ENCODE measurements around the gene TRAPPC8. TPM values are rescaled to one million over a fixed set of nuclear protein-coding genes. Genes with fewer than 3 reads are reported as not detected.

Gene TRAPPC8
- total and polyA plus RNA-seq, 2 of the 13 experiments (the other 11 are each of a cell fraction or from before 2014, with no cell fraction given) = 34.6 to 50.8 TPM

- Histone ChIP-seq H3K27me3 (ENCODE audit: control insufficient read depth in 1 of 2, insufficient read depth in 2 of 2, low read length in 2 of 2) (no peaks in the 10 kb centered on the region), H3K4me2 (ENCODE audit: low read depth, low read length) (no peak overlapping the region), H3K36me3 (replicated peaks in 1 of 2; ENCODE audit: control insufficient read depth in 1 of 2, insufficient read depth in 2 of 2, low read length in 2 of 2) (peaks cover 4 to 53% of the 10 kb centered on the region in 2 experiments; a peak in 4 of 5 replicates), H4K20me1 (ENCODE audit: insufficient read depth, low read length) (no peaks in the 10 kb centered on the region), H3K4me3 (replicated peaks in 1 of 3; ENCODE audit: insufficient read depth in 1 of 3, low read depth in 2 of 3, low read length in 3 of 3) (no peak overlapping the region), H3K4me1 (ENCODE audit: insufficient read depth, low read length) (peaks cover 18% of the 10 kb centered on the region), H3K79me2 (ENCODE audit: insufficient read depth, low read length) (peaks cover 5% of the 10 kb centered on the region), H3K27ac (ENCODE audit: extremely low read length, insufficient read depth, low read length) (no peak overlapping the region), H3K9me3 (ENCODE audit: low read length) (peaks cover 4% of the 10 kb centered on the region; the same call in 1 of the 2 replicates), H3K9ac (ENCODE audit: insufficient read depth, low read depth, low read length) (no peak overlapping the region), H2AFZ (ENCODE audit: low read length) (no peak overlapping the region)
- POLR2A ChIA-PET = no interaction called here
- no TSS peak for BruUV-seq (replicated peaks)
- CTCF ChIA-PET (ENCODE audit: low intra/inter-chr PET ratio, low total read pairs) = no interaction called here
- TF ChIP-seq PLSCR1 (CRISPR knock-in tag; IDR thresholded peaks at IDR 0.05; ENCODE audit: borderline replicate concordance) (no peak), SP1 (IDR thresholded peaks at IDR 0.05) (no peak), SP1 (CRISPR knock-in tag; IDR thresholded peaks at IDR 0.05) (no peak), SAP130 (CRISPR knock-in tag; IDR thresholded peaks at IDR 0.05; ENCODE audit: low read depth) (no peak), PHF20 (CRISPR knock-in tag; IDR thresholded peaks at IDR 0.05) (no peak), ZFP82 (CRISPR knock-in tag; IDR thresholded peaks at IDR 0.05; ENCODE audit: borderline replicate concordance) (no peak), DMTF1 (CRISPR knock-in tag; IDR thresholded peaks at IDR 0.05) (no peak), DNMT3B (CRISPR knock-in tag; conservative IDR thresholded peaks at IDR 0.05) (no peak)
- 100% methylated on average over 1 of the region's 1 CpG for WGBS (ENCODE audit: low lambda C conversion rate)
- in situ Hi-C loops (cut with HindIII; ENCODE audit: extremely low pct_ligation_motif_present, low pct_unique_long_range_greater_than_20kb) = no loop called here
- ATAC-seq (no peak), FAIRE-seq (no peak), DNase-seq (ENCODE audit: low spot score) (no peak)
- intact Hi-C loops (cut with micrococcal nuclease; ENCODE audit: unreplicated experiment) = no loop called here
Measured at GRCh38 chr18:31880186-31880898, 62.6 kb downstream of the TRAPPC8 start.
